ENCODE measurements around the gene FOXP1.
"Not testable (repeated sequence)": the region's sequence is repeated elsewhere in the genome, so short reads cannot be mapped to it uniquely, and the experiment has no call there.

FOXP1 gene

DNA sequence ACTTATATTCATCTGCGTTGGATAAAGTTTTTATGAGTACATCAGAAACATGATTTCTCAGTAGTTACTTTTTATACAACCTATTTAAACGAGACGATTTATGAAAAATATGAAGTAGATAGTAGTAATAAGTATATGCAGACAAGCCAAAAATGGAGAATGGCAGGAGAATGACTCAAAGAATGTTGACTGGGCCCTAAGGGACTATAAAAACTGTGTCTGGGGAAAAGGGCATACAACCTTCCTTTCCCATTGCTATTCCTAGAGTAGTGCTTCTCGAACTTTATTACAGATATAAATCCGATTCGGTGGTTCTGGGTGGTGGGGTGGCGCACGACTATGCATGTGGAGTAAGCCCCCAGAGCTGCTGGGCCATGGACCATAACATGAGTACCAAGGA is 558.5 kb downstream of the FOXP1 start:
- no peak for FAIRE-seq
- DNase-seq (ENCODE audit: low spot score) = no peak

DNA sequence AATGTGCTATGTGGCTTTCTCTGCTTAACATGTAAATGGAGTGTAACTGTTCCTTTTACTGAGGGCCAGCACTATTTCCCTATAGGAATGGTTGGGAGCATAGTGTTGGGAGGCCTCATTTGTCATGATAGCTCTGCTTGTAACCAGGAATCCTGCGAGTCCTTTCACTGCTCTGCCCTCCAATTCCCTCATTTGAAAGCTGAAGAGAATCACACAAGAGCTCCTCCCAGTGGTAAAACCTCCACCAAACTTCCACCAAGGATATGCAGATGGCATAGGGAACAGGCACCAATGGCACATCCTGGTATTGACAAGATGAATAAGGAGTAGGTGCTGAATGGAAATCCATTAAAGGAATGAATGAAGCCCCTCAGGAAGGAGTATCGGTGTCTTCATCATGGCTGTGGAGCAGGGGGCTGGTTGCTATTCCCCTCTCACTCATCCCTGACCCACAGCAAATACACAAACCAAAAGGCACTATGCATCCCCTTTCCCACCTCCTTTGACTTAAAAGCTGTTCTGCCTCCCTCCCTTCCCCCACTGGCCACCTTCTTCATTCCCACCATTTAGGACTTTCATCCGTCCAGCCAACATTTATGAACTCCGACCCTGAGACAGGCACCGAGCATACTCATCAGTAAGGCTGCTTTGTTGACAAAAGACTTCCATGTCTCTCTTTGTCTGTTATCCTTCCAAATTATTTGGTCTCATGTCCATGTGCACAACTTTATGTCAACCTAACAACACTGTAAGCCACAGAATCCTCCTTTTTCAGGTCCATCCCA is 560.8 kb downstream of the FOXP1 start:
- DNase-seq (ENCODE audit: low spot score) (no peak), FAIRE-seq (no peak)

- FAIRE-seq (no peak), DNase-seq (ENCODE audit: low spot score) (no peak)
Observed at GRCh38 chr3:71018799-71019198, 564.7 kb downstream of the FOXP1 start.

DNA sequence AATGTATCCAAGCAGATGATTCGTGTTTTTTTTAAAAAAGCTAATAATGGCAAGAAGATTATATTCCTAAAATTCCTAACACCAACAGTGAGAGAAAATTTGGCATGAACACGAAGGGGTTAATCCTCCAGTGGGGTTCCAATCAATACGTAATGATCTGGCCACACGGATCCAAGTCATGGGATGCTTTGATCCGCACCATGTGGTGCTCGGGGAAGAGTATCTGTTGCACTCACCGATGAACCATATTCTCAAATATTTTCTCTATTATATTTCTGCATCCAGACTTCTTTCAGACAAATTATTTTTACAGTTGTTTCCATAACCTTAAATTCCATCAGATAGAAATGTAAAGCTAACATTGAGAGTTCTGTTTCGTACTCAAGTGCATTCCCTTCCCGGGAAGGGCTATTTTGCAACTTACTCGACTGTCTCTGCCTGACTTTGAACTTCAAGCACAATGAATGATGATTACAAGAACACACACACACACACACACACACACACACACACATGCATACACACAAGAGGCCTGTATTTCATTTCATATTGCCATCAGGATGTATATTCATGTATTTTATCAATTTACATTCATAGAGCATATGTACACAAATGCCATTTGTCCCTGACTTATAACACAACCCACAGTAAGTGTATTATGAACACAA is 567.2 kb downstream of the FOXP1 start:
- no peak for DNase-seq (ENCODE audit: low spot score)
- no peak for FAIRE-seq

- not testable (repeated sequence) for FAIRE-seq; DNase-seq (ENCODE audit: low spot score)
Observed at GRCh38 chr3:71014616-71015015, 568.9 kb downstream of the FOXP1 start.

- no peak for FAIRE-seq
- no peak for DNase-seq (ENCODE audit: low spot score)
Observed at GRCh38 chr3:71012971-71013370, 570.6 kb downstream of the FOXP1 start.

- FAIRE-seq (no peak), DNase-seq (ENCODE audit: low spot score) (no peak)
Observed at GRCh38 chr3:71011565-71012287, 571.8 kb downstream of the FOXP1 start.

GRCh38 chr3:71010726-71011455 is 572.6 kb downstream of the FOXP1 start:
- DNase-seq (ENCODE audit: low spot score) = peak; percentile 37
- FAIRE-seq = no peak

DNA sequence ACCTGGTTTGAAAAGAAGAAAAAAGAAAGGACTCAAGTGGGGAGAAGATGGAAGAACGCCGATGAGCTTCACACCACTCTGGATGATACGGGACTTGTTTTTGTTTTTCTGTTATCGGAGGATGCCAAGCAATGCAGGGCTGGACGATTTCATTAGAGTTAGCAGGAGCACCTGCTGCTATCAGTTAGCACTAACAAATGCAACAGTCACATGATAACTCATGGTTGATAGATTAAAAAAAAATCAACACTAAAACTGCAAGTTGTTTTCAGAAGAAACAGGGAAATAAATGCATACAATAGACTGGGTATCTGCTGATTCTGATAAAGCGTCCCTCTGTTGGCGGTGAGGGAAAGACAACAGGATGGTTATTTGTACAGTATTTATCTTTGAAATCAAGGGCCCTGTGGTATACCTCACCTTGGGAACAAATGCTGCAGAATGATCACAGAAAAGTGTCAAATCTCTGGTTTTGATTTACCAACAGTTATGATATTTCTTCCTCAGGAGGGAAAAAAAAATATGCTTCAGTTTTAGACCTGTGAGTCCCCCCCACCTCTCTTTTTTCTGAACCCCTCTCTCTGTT is 575.1 kb downstream of the FOXP1 start:
- FAIRE-seq (no peak), DNase-seq (ENCODE audit: low spot score) (no peak)

DNA sequence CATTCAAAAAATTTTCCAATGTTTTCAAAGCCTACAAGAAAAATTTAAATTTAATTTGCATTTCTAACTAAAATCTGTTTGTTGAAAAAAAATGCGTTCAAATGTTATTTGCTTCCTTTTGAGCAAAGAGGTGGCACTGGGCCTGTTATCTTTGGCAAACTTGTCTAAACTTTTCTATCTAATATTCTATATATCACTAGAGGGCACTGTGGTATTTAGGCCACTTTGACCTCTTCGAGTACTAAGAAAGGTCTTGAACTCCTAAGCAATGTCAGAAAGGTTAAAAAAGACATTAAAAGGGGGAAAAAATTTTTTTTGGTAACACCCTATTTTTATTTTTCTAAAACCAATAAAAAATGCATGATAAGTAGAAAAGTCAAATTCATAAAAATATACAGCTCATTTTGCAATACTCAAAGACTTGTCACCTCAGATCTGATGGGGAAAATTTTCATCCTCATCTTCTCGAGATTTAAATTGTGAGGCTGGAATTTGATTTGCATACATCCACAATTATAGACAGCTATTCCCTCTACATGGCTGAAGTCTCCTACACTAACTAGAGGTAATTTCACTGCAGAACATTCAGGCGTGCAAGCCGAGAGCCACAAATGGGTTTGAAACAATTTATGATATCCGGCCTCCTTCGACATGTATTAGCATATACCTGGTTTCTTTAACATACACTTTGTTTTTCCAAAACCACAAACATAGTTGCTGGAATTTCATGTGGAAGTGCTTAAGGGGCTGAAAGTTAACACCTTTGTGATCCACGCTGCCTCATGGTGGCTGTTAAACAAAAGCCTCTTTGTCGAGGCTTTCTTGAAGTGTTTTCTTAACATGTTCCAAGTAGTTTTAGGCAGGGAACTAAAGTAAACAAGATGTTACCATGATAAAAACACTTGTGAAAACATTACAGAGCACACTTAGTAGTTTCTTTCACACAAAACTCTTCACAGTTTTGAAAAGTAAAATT is 576.4 kb downstream of the FOXP1 start:
- FAIRE-seq = peak; percentile 71
- DNase-seq (ENCODE audit: low spot score) = peak; percentile 17

GRCh38 chr3:71005702-71006321 is 577.7 kb downstream of the FOXP1 start:
- DNase-seq (ENCODE audit: low spot score) (no peak), FAIRE-seq (no peak)

GRCh38 chr3:71003511-71003910 is 580.0 kb downstream of the FOXP1 start:
- DNase-seq (ENCODE audit: low spot score) = no peak
- no peak for FAIRE-seq

DNA sequence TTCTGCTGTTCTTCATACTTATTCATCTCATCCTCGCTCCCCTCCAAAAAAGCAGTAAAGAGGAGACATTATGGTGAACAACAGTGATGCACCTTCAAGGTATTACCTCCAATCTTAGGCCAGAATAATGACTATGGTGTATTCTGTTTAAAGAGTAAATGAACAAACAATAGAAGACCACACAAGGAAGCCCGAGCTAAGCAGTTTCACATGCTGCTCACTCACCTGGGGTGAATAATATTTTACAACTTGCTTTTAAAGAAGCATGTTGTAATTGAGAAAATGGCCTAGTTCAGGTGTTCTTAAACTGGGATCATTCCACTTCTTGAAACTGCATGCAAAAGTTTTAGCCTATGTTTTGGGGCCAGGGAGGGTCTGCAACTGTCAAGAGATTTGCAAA is 581.2 kb downstream of the FOXP1 start:
- no peak for FAIRE-seq
- DNase-seq (ENCODE audit: low spot score) = no peak

DNA sequence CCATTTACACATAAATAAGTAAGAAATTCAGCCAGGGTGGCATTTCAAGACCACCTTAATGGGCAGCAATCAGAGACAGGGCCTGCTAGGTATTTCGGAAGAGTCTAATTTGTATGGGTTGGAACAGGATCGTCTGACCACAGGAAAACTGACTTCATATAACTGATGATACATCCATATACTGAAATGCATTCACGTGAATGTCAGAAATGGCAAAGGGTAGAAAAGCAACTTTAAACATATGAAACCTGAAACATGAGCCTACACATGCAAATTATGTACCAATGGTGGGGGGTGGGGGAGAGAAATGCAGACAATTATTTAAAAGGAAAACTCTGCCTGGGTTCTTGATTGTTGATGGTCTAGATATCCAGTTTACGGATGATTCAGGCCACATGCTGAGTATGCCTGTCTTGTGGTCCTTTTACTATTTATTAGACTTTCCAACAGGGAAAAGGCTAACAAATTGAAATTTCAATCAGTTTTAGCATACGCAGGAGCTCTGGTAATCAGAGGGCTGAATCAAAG is 582.2 kb downstream of the FOXP1 start:
- FAIRE-seq = no peak
- DNase-seq (ENCODE audit: low spot score) = no peak

GRCh38 chr3:71000483-71000882 is 583.0 kb downstream of the FOXP1 start:
- no peak for FAIRE-seq
- DNase-seq (ENCODE audit: low spot score) = no peak

GRCh38 chr3:70999730-71000129 is 583.8 kb downstream of the FOXP1 start:
- FAIRE-seq = peak; percentile 44
- no peak for DNase-seq (ENCODE audit: low spot score)

DNA sequence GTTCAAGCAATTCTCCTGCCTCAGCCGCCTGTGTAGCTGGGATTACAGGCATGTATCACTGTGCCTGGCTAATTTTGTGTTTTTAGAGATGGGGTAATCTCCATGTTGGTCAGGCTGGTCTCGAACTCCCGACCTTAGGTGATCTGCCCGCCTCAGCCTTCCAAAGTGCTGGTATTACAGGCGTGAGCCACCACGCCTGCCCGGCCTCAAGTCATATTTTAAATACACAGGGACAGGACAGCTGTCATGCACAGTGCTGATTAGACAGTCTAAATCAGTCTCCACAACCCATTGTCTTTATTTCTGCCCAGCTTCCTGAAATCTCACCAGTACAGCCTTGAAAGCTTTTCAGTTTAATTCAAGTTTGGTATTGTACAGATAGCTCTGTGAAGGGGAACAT is 587.4 kb downstream of the FOXP1 start:
- no peak for DNase-seq (ENCODE audit: low spot score)
- no peak for FAIRE-seq

GRCh38 chr3:70994644-70995043 is 588.9 kb downstream of the FOXP1 start:
- FAIRE-seq = no peak

GRCh38 chr3:70992562-70993204 is 590.8 kb downstream of the FOXP1 start:
- no peak for DNase-seq (ENCODE audit: low spot score)
- FAIRE-seq = no peak

More at GRCh38 chr3:70994644-70995043, 588.9 kb downstream of the FOXP1 start:
- no peak for DNase-seq (ENCODE audit: low spot score)

Measured in RCC 7860 (cell line).